ENCODE results near the gene GALNT4. TPM values are rescaled to one million over a fixed set of nuclear protein-coding genes. Genes with fewer than 3 reads are reported as not detected.

The GALNT4 gene
- total RNA-seq, 1 donor from 2014 or later = 5.7 TPM

DNA sequence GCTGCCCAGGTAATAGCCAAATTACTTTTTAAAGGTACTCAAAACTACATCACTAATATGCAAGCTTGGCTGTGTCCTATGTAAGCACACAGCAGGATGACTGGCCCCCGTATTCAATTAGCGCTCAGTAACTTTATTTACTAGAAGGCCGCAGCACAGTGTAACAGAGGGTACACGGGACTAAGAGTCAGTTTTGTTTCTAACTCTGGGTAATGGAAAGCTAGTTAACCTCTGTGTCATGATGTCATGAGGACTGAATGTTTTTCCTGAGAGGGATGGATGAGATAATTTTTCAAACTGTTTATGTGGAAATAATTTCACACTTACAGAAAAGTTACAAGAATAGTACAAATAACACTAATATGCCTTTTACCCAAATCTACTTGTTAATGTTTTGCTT, 27.1 kb downstream of the GALNT4 start:
- H3K27ac Mint-ChIP-seq (ENCODE audit: unreplicated experiment) = no peak overlapping the region
- no peaks in the 10 kb centered on the region for H3K27me3 Mint-ChIP-seq (ENCODE audit: unreplicated experiment)
- no peak for DNase-seq (ENCODE audit: low spot score)
- H3K9me3 Mint-ChIP-seq (ENCODE audit: unreplicated experiment) = no peaks in the 10 kb centered on the region
- peaks cover 15% of the 10 kb centered on the region for H3K4me1 Mint-ChIP-seq (ENCODE audit: unreplicated experiment)
- TF ChIP-seq, protein P1, sequence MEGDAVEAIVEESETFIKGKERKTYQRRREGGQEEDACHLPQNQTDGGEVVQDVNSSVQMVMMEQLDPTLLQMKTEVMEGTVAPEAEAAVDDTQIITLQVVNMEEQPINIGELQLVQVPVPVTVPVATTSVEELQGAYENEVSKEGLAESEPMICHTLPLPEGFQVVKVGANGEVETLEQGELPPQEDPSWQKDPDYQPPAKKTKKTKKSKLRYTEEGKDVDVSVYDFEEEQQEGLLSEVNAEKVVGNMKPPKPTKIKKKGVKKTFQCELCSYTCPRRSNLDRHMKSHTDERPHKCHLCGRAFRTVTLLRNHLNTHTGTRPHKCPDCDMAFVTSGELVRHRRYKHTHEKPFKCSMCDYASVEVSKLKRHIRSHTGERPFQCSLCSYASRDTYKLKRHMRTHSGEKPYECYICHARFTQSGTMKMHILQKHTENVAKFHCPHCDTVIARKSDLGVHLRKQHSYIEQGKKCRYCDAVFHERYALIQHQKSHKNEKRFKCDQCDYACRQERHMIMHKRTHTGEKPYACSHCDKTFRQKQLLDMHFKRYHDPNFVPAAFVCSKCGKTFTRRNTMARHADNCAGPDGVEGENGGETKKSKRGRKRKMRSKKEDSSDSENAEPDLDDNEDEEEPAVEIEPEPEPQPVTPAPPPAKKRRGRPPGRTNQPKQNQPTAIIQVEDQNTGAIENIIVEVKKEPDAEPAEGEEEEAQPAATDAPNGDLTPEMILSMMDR (IDR thresholded peaks at IDR 0.05; ENCODE audit: unreplicated experiment) = no peak
- no peak overlapping the region for H3K4me3 Mint-ChIP-seq (ENCODE audit: unreplicated experiment)
- H3K36me3 Mint-ChIP-seq (ENCODE audit: low read depth, unreplicated experiment) = peaks cover 11% of the 10 kb centered on the region

DNA sequence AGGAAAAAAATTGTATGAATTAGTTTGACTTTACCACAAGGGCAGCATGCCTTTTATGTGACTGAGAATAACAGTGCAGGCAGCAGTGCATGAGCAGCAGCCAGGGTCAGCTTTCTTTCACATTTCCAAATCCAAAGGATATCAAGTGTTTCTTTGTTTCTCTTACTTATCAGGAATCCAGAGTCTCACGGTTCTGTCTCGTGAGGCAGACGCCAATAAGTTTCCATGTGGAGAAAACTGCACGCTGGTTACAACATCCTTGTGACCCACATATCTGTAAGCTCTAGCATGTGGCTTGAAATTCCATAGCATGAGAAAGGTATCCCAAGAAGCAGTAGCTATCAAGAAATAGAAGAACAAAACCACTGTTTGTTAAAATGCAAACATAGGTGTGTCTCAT, 27.6 kb downstream of the GALNT4 start:
- H3K4me1 Mint-ChIP-seq (ENCODE audit: unreplicated experiment) = peaks cover 15% of the 10 kb centered on the region
- no peak overlapping the region for H3K27ac Mint-ChIP-seq (ENCODE audit: unreplicated experiment)
- no peaks in the 10 kb centered on the region for H3K9me3 Mint-ChIP-seq (ENCODE audit: unreplicated experiment)
- DNase-seq (ENCODE audit: low spot score) = no peak
- H3K4me3 Mint-ChIP-seq (ENCODE audit: unreplicated experiment) = no peak overlapping the region
- no peaks in the 10 kb centered on the region for H3K27me3 Mint-ChIP-seq (ENCODE audit: unreplicated experiment)
- TF ChIP-seq, protein P1 (IDR thresholded peaks at IDR 0.05; ENCODE audit: unreplicated experiment) = no peak
- H3K36me3 Mint-ChIP-seq (ENCODE audit: low read depth, unreplicated experiment) = peaks cover 11% of the 10 kb centered on the region

DNA sequence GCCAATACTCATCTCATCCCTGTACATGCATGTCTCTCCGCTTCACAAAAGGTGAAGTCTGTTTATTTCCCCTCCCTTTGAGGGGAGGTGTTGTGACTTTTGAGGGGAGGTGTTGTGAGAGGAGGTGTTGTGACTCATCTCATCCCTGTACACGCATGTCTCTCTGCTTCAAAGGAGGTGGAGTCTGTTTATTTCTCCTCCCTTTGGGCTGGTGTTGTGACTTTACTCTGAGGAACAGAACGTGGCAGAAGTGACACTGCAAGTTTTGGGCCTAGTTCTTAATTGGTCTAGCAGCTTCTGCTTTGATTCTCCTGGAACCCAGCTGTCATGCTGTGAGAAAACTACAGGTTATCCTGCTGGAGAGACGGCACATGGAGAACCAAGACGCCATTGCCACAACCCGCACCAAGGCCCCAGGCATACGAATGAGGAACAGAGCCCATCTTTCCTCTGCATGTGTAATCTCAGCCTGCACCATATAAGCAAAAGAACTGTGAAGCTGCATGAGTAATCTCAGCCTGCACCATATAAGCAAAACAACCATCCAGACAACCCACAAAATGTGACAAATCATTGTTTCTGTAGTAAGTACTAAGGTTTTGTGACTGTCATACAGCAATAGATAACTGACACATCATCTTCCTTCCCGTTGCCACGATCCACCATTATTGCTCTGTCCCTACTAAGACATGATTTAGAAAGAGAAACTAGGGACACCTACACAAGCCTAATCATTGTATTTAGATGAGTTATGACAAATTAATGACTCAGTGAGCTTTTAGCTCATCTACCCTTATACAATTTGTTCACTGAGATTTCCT, 30.0 kb downstream of the GALNT4 start:
- H3K4me1 Mint-ChIP-seq (ENCODE audit: unreplicated experiment) = peaks cover 15% of the 10 kb centered on the region
- no peaks in the 10 kb centered on the region for H3K9me3 Mint-ChIP-seq (ENCODE audit: unreplicated experiment)
- no peaks in the 10 kb centered on the region for H3K27me3 Mint-ChIP-seq (ENCODE audit: unreplicated experiment)
- H3K36me3 Mint-ChIP-seq (ENCODE audit: low read depth, unreplicated experiment) = peaks cover 11% of the 10 kb centered on the region
- H3K27ac Mint-ChIP-seq (ENCODE audit: unreplicated experiment) = no peak overlapping the region
- TF ChIP-seq, protein P1 (IDR thresholded peaks at IDR 0.05; ENCODE audit: unreplicated experiment) = no peak
- no peak for DNase-seq (ENCODE audit: low spot score)
- H3K4me3 Mint-ChIP-seq (ENCODE audit: unreplicated experiment) = no peak overlapping the region

DNA sequence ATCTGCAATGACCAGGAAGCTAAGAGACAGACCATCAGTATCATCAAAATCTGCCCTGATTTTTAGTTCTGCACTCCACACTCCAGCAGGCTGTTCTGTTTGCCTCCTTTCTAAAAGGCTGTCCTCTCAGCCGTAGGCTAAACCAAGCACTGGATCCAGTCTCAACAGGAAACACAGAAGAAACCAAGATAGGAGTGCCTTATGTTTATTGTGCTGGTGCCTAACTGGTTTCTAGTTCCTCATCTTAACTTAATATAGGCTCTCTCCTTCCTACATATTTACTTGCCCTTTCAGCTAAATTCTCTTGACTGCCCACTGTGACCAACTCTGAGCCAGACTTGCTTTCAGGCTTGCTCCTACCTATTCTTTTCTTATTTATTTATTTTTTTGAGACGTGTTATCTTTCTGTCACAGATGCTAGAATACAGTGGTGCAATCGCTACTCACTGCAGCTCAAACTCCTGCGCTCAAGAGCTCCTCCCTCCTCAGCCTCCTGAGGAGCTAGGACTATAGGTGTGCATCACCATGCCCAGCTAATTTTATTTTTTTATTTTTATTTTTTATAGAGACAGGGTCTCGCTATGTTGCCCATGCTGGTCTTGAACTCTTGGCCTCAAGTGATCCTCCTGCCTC, 30.8 kb downstream of the GALNT4 start:
- peaks cover 11% of the 10 kb centered on the region for H3K36me3 Mint-ChIP-seq (ENCODE audit: low read depth, unreplicated experiment)
- TF ChIP-seq, protein P1 (IDR thresholded peaks at IDR 0.05; ENCODE audit: unreplicated experiment) = no peak
- no peak for DNase-seq (ENCODE audit: low spot score)
- H3K27ac Mint-ChIP-seq (ENCODE audit: unreplicated experiment) = no peak overlapping the region
- no peaks in the 10 kb centered on the region for H3K27me3 Mint-ChIP-seq (ENCODE audit: unreplicated experiment)
- H3K4me1 Mint-ChIP-seq (ENCODE audit: unreplicated experiment) = peaks cover 15% of the 10 kb centered on the region
- no peak overlapping the region for H3K4me3 Mint-ChIP-seq (ENCODE audit: unreplicated experiment)
- no peaks in the 10 kb centered on the region for H3K9me3 Mint-ChIP-seq (ENCODE audit: unreplicated experiment)

DNA sequence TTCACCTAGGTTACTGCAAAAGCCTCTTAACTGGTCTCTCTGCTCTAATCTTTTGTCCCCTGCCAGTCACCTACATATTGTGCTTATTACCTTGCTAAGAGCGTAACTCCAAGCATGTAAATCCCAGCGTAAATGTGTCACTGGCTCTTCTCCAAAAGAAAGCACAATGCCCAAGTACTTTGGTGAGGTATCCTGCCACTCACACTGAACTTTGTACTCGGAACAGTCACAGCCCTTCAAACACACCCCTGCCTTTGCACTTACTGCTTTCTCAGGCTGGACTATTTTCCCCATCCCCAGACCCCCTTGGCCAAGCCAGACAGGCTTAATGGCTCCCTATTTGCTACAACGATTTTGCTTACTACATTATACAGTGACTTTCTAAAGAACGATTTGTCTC, 31.7 kb downstream of the GALNT4 start:
- no peak for DNase-seq (ENCODE audit: low spot score)
- H3K4me1 Mint-ChIP-seq (ENCODE audit: unreplicated experiment) = peaks cover 15% of the 10 kb centered on the region
- H3K27me3 Mint-ChIP-seq (ENCODE audit: unreplicated experiment) = no peaks in the 10 kb centered on the region
- no peak overlapping the region for H3K27ac Mint-ChIP-seq (ENCODE audit: unreplicated experiment)
- TF ChIP-seq, protein P1 (IDR thresholded peaks at IDR 0.05; ENCODE audit: unreplicated experiment) = no peak
- no peaks in the 10 kb centered on the region for H3K9me3 Mint-ChIP-seq (ENCODE audit: unreplicated experiment)
- no peak overlapping the region for H3K4me3 Mint-ChIP-seq (ENCODE audit: unreplicated experiment)
- peaks cover 11% of the 10 kb centered on the region for H3K36me3 Mint-ChIP-seq (ENCODE audit: low read depth, unreplicated experiment)

Measured in endothelial cell (in vitro differentiated cells).